Lung (tissue), 16 donors: ENCODE results near the gene UBXN1. TPM values are rescaled to one million over a fixed set of nuclear protein-coding genes. Genes with fewer than 3 reads are reported as not detected.
A peak's percentile ranks its signal among the peaks of the same experiment; 100 is the strongest.

Source experiments
- ATAC-seq: fragments of 200-7000 bp; cut with Tn5 transposase; one replicate; pipeline ENCODE4 v1.9.1; 2020; ENCODE audit warnings: moderate number of reproducible peaks; ENCODE audit not compliant: insufficient read depth, low FRiP score
- DNase-seq, 3 donors: peaks; one replicate each; pipeline ENCODE4 v3.0.0-alpha.2; 2013 to 2017
- H3K27ac ChIP-seq, 2 donors: one replicate each; pipeline ENCODE4 v1.5.1; 2013; ENCODE audit warnings: mild to moderate bottlenecking in 2 of 2, moderate library complexity in 2 of 2, control low read depth in 1 of 2, inconsistent platforms in 1 of 2, low read depth in 1 of 2, low read length in 1 of 2
- H3K27me3 ChIP-seq, 3 donors: one replicate each; pipeline ENCODE4 v1.5.1; 2013; ENCODE audit warnings: low read length in 2 of 3; ENCODE audit not compliant: control insufficient read depth in 3 of 3, insufficient read depth in 3 of 3
- H3K36me3 ChIP-seq, 4 donors: one replicate each; pipeline ENCODE4 v1.5.1; 2013; ENCODE audit warnings: low read length in 4 of 4, mild to moderate bottlenecking in 1 of 4, moderate library complexity in 1 of 4; ENCODE audit not compliant: control insufficient read depth in 4 of 4, insufficient read depth in 4 of 4
- H3K4me1 ChIP-seq, 5 donors: one replicate each; pipeline ENCODE4 v1.5.1; 2013; ENCODE audit warnings: low read length in 5 of 5, mild to moderate bottlenecking in 2 of 5, moderate library complexity in 1 of 5; ENCODE audit not compliant: control insufficient read depth in 5 of 5, insufficient read depth in 5 of 5
- H3K4me3 ChIP-seq: one replicate; pipeline ENCODE4 v1.5.1; 2013; ENCODE audit warnings: mild to moderate bottlenecking, control low read depth, moderate library complexity
- H3K9ac ChIP-seq, 2 donors: one replicate each; pipeline ENCODE4 v1.5.1; 2013; ENCODE audit warnings: low read length in 2 of 2, control low read depth in 1 of 2; ENCODE audit not compliant: insufficient read depth in 1 of 2
- H3K9me3 ChIP-seq, 4 donors: one replicate each; pipeline ENCODE4 v1.5.1; 2013; ENCODE audit warnings: low read length in 3 of 4, mild to moderate bottlenecking in 1 of 4, moderate library complexity in 1 of 4; ENCODE audit not compliant: control insufficient read depth in 4 of 4, insufficient read depth in 3 of 4
- WGBS, 2 donors: extraction: QIAGEN DNeasy Blood & Tissue Kit; methylation state at CpG; one replicate each; pipeline ENCODE4 v1.1.7; 2013; 5-methylcytosine and 5-hydroxymethylcytosine counted together
- long read RNA-seq, 5 donors: transcript quantifications; one replicate each; lab custom pipeline, GENCODE V29; 2026
- polyA plus RNA-seq, 2 donors: library from polyadenylated mRNA; stranded (reverse); fragments of 200-250 nt; gene quantifications; one replicate each; pipeline ENCODE4 v1.2.1, GENCODE V29; 2013
- total RNA-seq, 2 donors: library from RNA; depleted of rRNA in 1 of 2; stranded (reverse); fragments of >200 nt in 1 of 2; gene quantifications; one replicate each; pipeline ENCODE4 v1.2.1, GENCODE V29; 2014 to 2021
- TF ChIP-seq, protein P1 (sequence below): IDR thresholded peaks from 2 replicates; pipeline ENCODE4 v1.5.1; 2012; ENCODE audit warnings: mild to moderate bottlenecking; ENCODE audit errors: control extremely low read depth, extremely low read depth
- donor health status: control.
- donor health status: control.
- donor health status: Bipolar disorder and iron deficiency.
- donor health status: healthy.
- donor health status: DM: yes; HTN: yes; CAD: no.

UBXN1 gene, protein sequence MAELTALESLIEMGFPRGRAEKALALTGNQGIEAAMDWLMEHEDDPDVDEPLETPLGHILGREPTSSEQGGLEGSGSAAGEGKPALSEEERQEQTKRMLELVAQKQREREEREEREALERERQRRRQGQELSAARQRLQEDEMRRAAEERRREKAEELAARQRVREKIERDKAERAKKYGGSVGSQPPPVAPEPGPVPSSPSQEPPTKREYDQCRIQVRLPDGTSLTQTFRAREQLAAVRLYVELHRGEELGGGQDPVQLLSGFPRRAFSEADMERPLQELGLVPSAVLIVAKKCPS
- total RNA-seq (10 to 100 TPM; 54.8 to 80.2 TPM), polyA plus RNA-seq (100 to 1,000 TPM; 149 to 168 TPM)
- long read RNA-seq, donor 1, transcript UBXN1-202 (9 exons, 1,153 nt) = major isoform, 59 of 106 reads
- long read RNA-seq, donor 1, transcript UBXN1-216 (5 exons, 739 nt) = minor isoform, 13 of 106 reads
- long read RNA-seq, donor 1, partial matches to known transcripts = 25 of 106 reads
- long read RNA-seq, donor 1, other reads (novel, unspliced or antisense) = 0 of 106 reads
- long read RNA-seq, donor 2, transcript UBXN1-202 (9 exons, 1,153 nt) = major isoform, 24 of 39 reads
- long read RNA-seq, donor 2, partial matches to known transcripts = 8 of 39 reads
- long read RNA-seq, donor 2, other reads (novel, unspliced or antisense) = 0 of 39 reads
- long read RNA-seq, donor 3, transcript UBXN1-216 (5 exons, 739 nt) = minor isoform, 8 of 55 reads
- long read RNA-seq, donor 3, transcript UBXN1-202 (9 exons, 1,153 nt) = major isoform, 33 of 55 reads
- long read RNA-seq, donor 3, partial matches to known transcripts = 10 of 55 reads
- long read RNA-seq, donor 3, other reads (novel, unspliced or antisense) = 0 of 55 reads
- long read RNA-seq, donor 4, transcript UBXN1-202 (9 exons, 1,153 nt) = major isoform, 27 of 47 reads
- long read RNA-seq, donor 4, partial matches to known transcripts = 14 of 47 reads
- long read RNA-seq, donor 4, other reads (novel, unspliced or antisense) = 0 of 47 reads
- long read RNA-seq, donor 5, transcript UBXN1-202 (9 exons, 1,153 nt) = major isoform, 63 of 116 reads
- long read RNA-seq, donor 5, transcript UBXN1-217 (10 exons, 943 nt) = minor isoform, 7 of 116 reads
- long read RNA-seq, donor 5, transcript UBXN1-216 (5 exons, 739 nt) = minor isoform, 20 of 116 reads
- long read RNA-seq, donor 5, partial matches to known transcripts = 22 of 116 reads
- long read RNA-seq, donor 5, other reads (novel, unspliced or antisense) = 0 of 116 reads

DNA sequence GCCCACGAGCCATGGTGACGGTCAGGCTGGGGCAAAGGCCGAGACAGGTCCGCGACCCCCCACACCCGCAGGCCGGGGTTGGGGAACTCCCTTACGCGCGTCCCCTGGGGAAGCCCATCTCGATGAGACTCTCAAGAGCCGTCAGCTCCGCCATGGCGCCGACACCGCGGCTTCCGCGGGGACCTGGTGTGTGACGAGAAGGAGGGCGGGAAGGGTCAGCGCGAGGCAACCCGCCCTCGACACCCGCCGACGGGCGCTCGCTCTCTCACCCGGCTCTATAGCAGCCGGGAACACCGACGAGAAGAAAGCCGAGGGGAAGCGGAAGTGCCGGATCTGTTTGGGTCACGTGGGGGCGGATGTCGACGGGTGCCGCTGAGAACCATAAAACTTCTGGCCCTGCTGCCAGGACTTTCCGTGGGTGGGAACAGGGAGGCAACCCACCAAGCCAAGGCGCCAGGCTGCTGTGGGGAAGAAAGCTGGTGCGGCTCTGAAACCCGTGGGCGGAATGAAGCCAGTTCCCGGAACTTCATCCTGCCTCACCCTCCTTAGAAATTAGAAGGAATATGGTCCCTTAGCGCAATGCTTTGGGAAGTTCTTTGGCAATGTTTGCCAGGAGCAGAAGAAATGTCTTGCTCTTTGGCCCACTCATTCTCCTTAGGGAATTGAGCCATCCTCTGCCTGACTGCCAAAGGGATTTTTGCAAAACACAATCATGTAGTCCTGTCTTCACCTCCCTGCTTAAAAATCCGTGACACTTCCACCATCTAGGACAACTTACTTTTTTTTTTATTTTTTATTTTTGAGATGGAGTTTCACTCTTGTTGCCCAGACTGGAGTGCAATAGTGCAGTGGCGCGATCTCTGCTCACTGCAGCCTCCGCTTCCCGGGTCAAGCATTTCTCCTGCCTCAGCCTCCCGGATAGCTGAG lies at the start of gene UBXN1:
Gene UBXN1 (minus strand): TSS at position 304 of the 927 bp plus-strand sequence. CDS start 150 bp downstream, at position 154.
- peak; percentile 91 to 95 (median 93) for DNase-seq
- WGBS, 2 donors = 7 to 8% methylated on average over 51 to 55 of the region's 55 CpGs

DNA sequence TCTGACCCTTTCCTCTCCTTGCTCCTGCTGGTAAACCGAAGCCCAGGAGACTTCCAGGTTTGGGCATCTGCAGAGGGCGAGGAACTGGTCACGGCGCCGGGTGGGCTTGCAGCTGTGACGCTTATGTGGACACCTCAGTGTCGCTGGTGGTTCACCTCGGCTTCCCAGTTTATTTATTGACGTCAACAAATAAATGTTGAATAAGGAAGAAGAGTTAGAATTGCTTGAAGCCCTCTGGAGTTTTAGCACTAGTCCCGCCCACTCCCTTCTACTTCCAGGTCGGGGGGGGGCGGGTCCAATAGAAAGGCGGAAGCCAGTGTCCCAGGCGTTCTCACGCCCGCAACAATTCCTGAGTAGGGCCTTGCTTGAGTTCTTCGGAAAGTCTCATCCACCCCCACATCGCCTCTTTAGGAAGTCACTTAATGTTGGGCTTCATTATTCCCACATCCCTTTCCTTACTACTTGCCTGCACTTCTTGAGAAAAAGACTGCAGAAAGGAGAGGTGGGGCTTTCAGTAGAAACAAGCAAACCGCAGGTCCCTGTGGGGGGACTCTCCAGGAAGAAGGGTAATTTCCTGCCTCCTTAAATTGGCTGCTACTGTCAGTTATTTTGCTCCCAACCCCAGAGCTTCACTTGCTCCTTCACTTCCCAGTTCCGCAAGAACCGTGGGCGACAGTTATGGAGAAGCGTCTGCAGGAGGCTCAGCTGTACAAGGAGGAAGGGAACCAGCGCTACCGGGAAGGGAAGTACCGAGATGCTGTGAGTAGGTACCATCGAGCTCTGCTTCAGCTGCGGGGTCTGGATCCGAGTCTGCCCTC lies 49.5 kb upstream of the UBXN1 start, which contains the start of gene TTC9C:
Gene TTC9C (plus strand): TSS at position 316 of the 818 bp plus-strand sequence. CDS start 363 bp downstream, at position 679.
- Histone ChIP-seq H3K9me3 (no peaks in the 10 kb centered on the region), H3K9ac (peak within 1 kb of the TSS; percentile 76 to 99), H3K27ac (peak within 1 kb of the TSS; percentile 97 to 99), H3K36me3 (peaks cover 2 to 20% (median 10%) of the 10 kb centered on the region in 4 donors), H3K27me3 (no peaks in the 10 kb centered on the region), H3K4me3 (peak within 1 kb of the TSS; percentile 78), H3K4me1 (peaks cover 0 to 35% (median 6%) of the 10 kb centered on the region in 5 donors)
- peak; percentile 89 to 94 (median 93) for DNase-seq
- TF ChIP-seq, protein P1, sequence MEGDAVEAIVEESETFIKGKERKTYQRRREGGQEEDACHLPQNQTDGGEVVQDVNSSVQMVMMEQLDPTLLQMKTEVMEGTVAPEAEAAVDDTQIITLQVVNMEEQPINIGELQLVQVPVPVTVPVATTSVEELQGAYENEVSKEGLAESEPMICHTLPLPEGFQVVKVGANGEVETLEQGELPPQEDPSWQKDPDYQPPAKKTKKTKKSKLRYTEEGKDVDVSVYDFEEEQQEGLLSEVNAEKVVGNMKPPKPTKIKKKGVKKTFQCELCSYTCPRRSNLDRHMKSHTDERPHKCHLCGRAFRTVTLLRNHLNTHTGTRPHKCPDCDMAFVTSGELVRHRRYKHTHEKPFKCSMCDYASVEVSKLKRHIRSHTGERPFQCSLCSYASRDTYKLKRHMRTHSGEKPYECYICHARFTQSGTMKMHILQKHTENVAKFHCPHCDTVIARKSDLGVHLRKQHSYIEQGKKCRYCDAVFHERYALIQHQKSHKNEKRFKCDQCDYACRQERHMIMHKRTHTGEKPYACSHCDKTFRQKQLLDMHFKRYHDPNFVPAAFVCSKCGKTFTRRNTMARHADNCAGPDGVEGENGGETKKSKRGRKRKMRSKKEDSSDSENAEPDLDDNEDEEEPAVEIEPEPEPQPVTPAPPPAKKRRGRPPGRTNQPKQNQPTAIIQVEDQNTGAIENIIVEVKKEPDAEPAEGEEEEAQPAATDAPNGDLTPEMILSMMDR = no peak
- ATAC-seq = peak; percentile 64
- WGBS, 2 donors = 0% methylated on average over 29 of the region's 29 CpGs

More for the DNA sequence above, at the start of gene UBXN1:
- H3K27ac ChIP-seq = peak within 1 kb of the TSS; percentile 87 to 98
- no peaks in the 10 kb centered on the region for H3K9me3 ChIP-seq
- H3K4me3 ChIP-seq = peak within 1 kb of the TSS; percentile 100
- peak; percentile 91 for ATAC-seq
- TF ChIP-seq, protein P1 = no peak
- peaks cover 0 to 7% (median 6%) of the 10 kb centered on the region in 5 donors for H3K4me1 ChIP-seq
- peaks cover 2 to 14% (median 6%) of the 10 kb centered on the region in 4 donors for H3K36me3 ChIP-seq
- no peaks in the 10 kb centered on the region for H3K27me3 ChIP-seq
- H3K9ac ChIP-seq = peak within 1 kb of the TSS; percentile 60 to 65
